HCT116 (cell line): ENCODE measurements around the gene TRAF3IP1. TPM values are rescaled to one million over a fixed set of nuclear protein-coding genes. Genes with fewer than 3 reads are reported as not detected.

ENCODE experiments used
- ATAC-seq: fragments of 200-7000 bp; cut with Tn5 transposase; 2 replicates; pipeline ENCODE4 v1.9.1; 2020; ENCODE audit warnings: mild to moderate bottlenecking, moderate library complexity
- BruUV-seq: library from RNA; stranded (reverse); fragments of 400-500 nt; replicated peaks from 2 replicates; lab custom pipeline; 2021; lab: Mats Ljungman, UMichigan
- CTCF ChIA-PET: fragments of 300-600 bp; sonication (Branson Sonifier 250); formaldehyde crosslinking; loops from one replicate; lab custom pipeline; 2021; ENCODE audit warnings: antibody characterized with exemption; lab: Charles Lee
- POLR2A ChIA-PET: fragments of 300-600, 350-600 bp; sonication (Branson Sonifier 250); formaldehyde crosslinking; loops from one replicate; lab custom pipeline; 2021; ENCODE audit warnings: antibody characterized with exemption; lab: Charles Lee
- RAD21 ChIA-PET, 2 experiments: fragments of 300-600 bp; sonication (Branson Sonifier 250); formaldehyde crosslinking; loops; one replicate each; lab custom pipeline; 2023; ENCODE audit warnings: low total read pairs in 2 of 2; ENCODE audit not compliant: uncharacterized antibody in 2 of 2, unreplicated experiment in 2 of 2, low non-redundant PET in 1 of 2; lab: Charles Lee
- DNase-seq: peaks from one replicate; pipeline ENCODE4 v3.0.0-alpha.2; 2010; ENCODE audit warnings: low read depth, low spot score
- H2AFZ ChIP-seq: fragments of 200-600 bp; shearing (Covaris generic), sonication (generic); 2 replicates; pipeline ENCODE4 v1.6.1; 2017; ENCODE audit warnings: low read depth, mixed run types, mixed read lengths, antibody characterized with exemption, low read length; ENCODE audit not compliant: poor library complexity, severe bottlenecking
- H3K27ac ChIP-seq: 2 replicates; pipeline ENCODE4 v1.5.1; 2012; ENCODE audit warnings: low read depth, low read length
- H3K27me3 ChIP-seq: fragments of 200-600 bp; sonication (generic); 2 replicates; pipeline ENCODE4 v1.6.1; 2016; ENCODE audit warnings: mixed run types, low read length, mixed read lengths; ENCODE audit not compliant: insufficient read depth
- H3K36me3 ChIP-seq, 2 experiments: fragments of 200-500 bp in 1 of 2; fragments of 200-600 bp in 1 of 2; sonication (Bioruptor generic) in 1 of 2; sonication (generic) in 1 of 2; 2 replicates each; pipeline versions ENCODE4 v1.5.1 to v1.6.1; 2014 to 2016; ENCODE audit warnings: low read length in 2 of 2, inconsistent platforms in 1 of 2, mixed read lengths in 1 of 2, mixed run types in 1 of 2; ENCODE audit not compliant: insufficient read depth in 2 of 2, control insufficient read depth in 1 of 2
- H3K4me1 ChIP-seq, 2 experiments: fragments of 200-600 bp in 1 of 2; sonication (generic) in 1 of 2; 2 replicates each; pipeline versions ENCODE4 v1.5.1 to v1.6.1; 2012 to 2017; ENCODE audit warnings: low read length in 2 of 2, inconsistent platforms in 1 of 2, mild to moderate bottlenecking in 1 of 2, mixed read lengths in 1 of 2, mixed run types in 1 of 2, moderate library complexity in 1 of 2; ENCODE audit not compliant: insufficient read depth in 2 of 2, control insufficient read depth in 1 of 2
- H3K4me2 ChIP-seq: fragments of 200-600 bp; sonication (generic); 2 replicates; pipeline ENCODE4 v1.6.1; 2017; ENCODE audit warnings: mixed run types, low read length, mixed read lengths
- H3K4me3 ChIP-seq, 2 experiments: fragments of 200-600 bp in 1 of 2; sonication (generic) in 1 of 2; replicated peaks in 1 of 2; 2 replicates each; pipeline ENCODE4 v1.5.1; 2011 to 2016; ENCODE audit warnings: low read length in 2 of 2, control low read depth in 1 of 2, low read depth in 1 of 2, mild to moderate bottlenecking in 1 of 2, mixed read lengths in 1 of 2, mixed run types in 1 of 2
- H3K79me2 ChIP-seq: fragments of 200-600 bp; sonication (generic); 2 replicates; pipeline ENCODE4 v1.6.1; 2017; ENCODE audit warnings: mild to moderate bottlenecking, mixed run types, low read length, moderate library complexity, mixed read lengths; ENCODE audit not compliant: insufficient read depth
- H3K9ac ChIP-seq: fragments of 200-600 bp; sonication (generic); 2 replicates; pipeline ENCODE4 v1.6.1; 2016; ENCODE audit warnings: low read length, mixed read lengths
- H3K9me2 ChIP-seq: fragments of 200-600 bp; sonication (generic), shearing (Covaris generic); 2 replicates; pipeline ENCODE4 v1.6.1; 2017; ENCODE audit warnings: mixed run types, mild to moderate bottlenecking, moderate library complexity; ENCODE audit not compliant: insufficient read depth
- H3K9me3 ChIP-seq, 2 experiments: fragments of 200-500 bp in 1 of 2; fragments of 200-600 bp in 1 of 2; sonication (Bioruptor generic) in 1 of 2; sonication (generic) in 1 of 2; 2 replicates each; pipeline ENCODE4 v1.6.1; 2014 to 2017; ENCODE audit warnings: low read length in 2 of 2, mixed read lengths in 2 of 2, inconsistent platforms in 1 of 2, low read depth in 1 of 2, mild to moderate bottlenecking in 1 of 2, mixed run types in 1 of 2, moderate library complexity in 1 of 2; ENCODE audit not compliant: control insufficient read depth in 1 of 2, insufficient read depth in 1 of 2
- H4K20me1 ChIP-seq: fragments of 200-600 bp; sonication (generic), shearing (Covaris generic); 2 replicates; pipeline ENCODE4 v1.6.1; 2017; ENCODE audit warnings: mixed run types, mild to moderate bottlenecking, moderate library complexity; ENCODE audit not compliant: insufficient read depth
- CBX3 ChIP-seq: IDR thresholded peaks from 2 replicates; pipeline ENCODE4 v1.6.1; 2012; ENCODE audit warnings: low read depth
- CEBPB ChIP-seq: IDR thresholded peaks from 2 replicates; pipeline ENCODE4 v1.6.1; 2012; ENCODE audit warnings: low read depth
- JUND ChIP-seq: IDR thresholded peaks from 2 replicates; pipeline ENCODE4 v1.6.1; 2012
- POLR2A ChIP-seq: IDR thresholded peaks from 2 replicates; pipeline ENCODE4 v1.7.0; 2011; ENCODE audit warnings: borderline replicate concordance; ENCODE audit not compliant: insufficient read depth, insufficient read length; ENCODE audit errors: extremely low read depth
- POLR2AphosphoS5 ChIP-seq: IDR thresholded peaks from 2 replicates; pipeline ENCODE4 v1.6.1; 2011; ENCODE audit warnings: mild to moderate bottlenecking, low read depth, low read length, moderate library complexity
- YY1 ChIP-seq: IDR thresholded peaks from 2 replicates; pipeline ENCODE4 v1.6.1; 2011; ENCODE audit warnings: low read length, low read depth, moderate library complexity, mild to moderate bottlenecking; ENCODE audit not compliant: insufficient replicate concordance; ENCODE audit errors: extremely low read depth
- ZNF274 ChIP-seq: fragments of 200-500 bp; sonication (Bioruptor generic); IDR thresholded peaks from 2 replicates; pipeline ENCODE4 v1.6.1; 2014; ENCODE audit warnings: mild to moderate bottlenecking, low read depth, low read length, inconsistent platforms
- intact Hi-C: fragments of 100-400 bp; cut with micrococcal nuclease; formaldehyde crosslinking; loops from 2 replicates; pipeline ENCODE4 v1.10.0; 2022
- total RNA-seq: library from RNA; stranded (reverse); gene quantifications from one replicate; pipeline ENCODE4 v1.2.1, GENCODE V29; 2021; ENCODE audit not compliant: unreplicated experiment

TRAF3IP1 gene
- total RNA-seq, 1 experiment from 2014 or later = 19.4 TPM

- ChIA-PET RAD21 (interaction anchor here in 1 of 2 experiments (0.7 kb wide), 1 partner anchor 104 kb away, joined by 3 read pairs; no protein-coding TSS in a partner anchor), POLR2A (no interaction called here)
- Histone ChIP-seq H3K4me3 (no peak overlapping the region), H3K27me3 (no peaks in the 10 kb centered on the region), H3K4me2 (no peak overlapping the region), H3K9ac (no peak overlapping the region), H4K20me1 (no peaks in the 10 kb centered on the region), H3K79me2 (no peaks in the 10 kb centered on the region), H3K36me3 (peaks cover 0 to 2% of the 10 kb centered on the region in 2 experiments; a peak in 1 of 4 replicates), H3K27ac (no peak overlapping the region), H3K9me3 (no peaks in the 10 kb centered on the region), H2AFZ (no peak overlapping the region), H3K4me1 (peaks cover 5 to 8% of the 10 kb centered on the region in 2 experiments; a peak in 3 of 4 replicates)
- DNase-seq (no peak), ATAC-seq (no peak)
- no TSS peak for BruUV-seq
- intact Hi-C loops = loop anchor here (5.0 to 10.0 kb wide), 2 partner anchors 605 to 1783 kb away; partner anchors contain the start of gene OTOS
- no peak for TF ChIP-seq CEBPB
- no peak for TF ChIP-seq ZNF274
- no peak for TF ChIP-seq CBX3
- no peak for TF ChIP-seq JUND
- TF ChIP-seq POLR2AphosphoS5 = no peak
- no peak for TF ChIP-seq YY1
- TF ChIP-seq, all 23 proteins: peak for 0
- CTCF ChIA-PET = no interaction called here
- no peaks in the 10 kb centered on the region for H3K9me2 ChIP-seq
These were observed 39.1 kb downstream of the TRAF3IP1 start for GRCh38 chr2:238359403-238359802.

DNA sequence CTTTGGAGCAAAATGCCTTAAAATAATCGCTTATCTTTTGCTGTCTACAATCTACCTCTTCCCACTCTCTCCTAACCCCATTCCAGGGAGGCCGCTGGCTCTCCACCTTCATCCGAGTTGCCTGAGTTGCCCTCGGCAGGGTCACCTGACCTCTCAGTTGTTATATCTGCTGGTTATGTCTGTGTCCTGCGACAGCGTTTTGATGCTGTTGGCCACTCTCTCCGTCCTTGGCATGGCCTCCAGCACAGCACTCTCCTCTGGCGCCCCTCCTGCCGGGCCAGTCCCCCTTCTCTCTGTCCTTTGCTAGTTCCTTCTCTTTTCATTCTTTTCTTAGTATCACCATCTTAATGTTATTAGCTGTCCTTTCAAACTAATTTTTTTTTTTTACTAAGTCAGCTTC is 41.6 kb downstream of the TRAF3IP1 start:
- H3K9me2 ChIP-seq = no peaks in the 10 kb centered on the region
- H3K9me3 ChIP-seq = no peaks in the 10 kb centered on the region
- intact Hi-C loops = no loop called here
- no peak overlapping the region for H3K4me2 ChIP-seq
- ChIA-PET RAD21 (no interaction called here), CTCF (no interaction called here), POLR2A (no interaction called here)
- no peak overlapping the region for H3K4me3 ChIP-seq
- no peak overlapping the region for H2AFZ ChIP-seq
- no peaks in the 10 kb centered on the region for H3K79me2 ChIP-seq
- no peak for TF ChIP-seq POLR2A
- no peak for TF ChIP-seq YY1
- no peak for TF ChIP-seq JUND
- H3K4me1 ChIP-seq = peaks cover 4 to 7% of the 10 kb centered on the region in 2 experiments; a peak in 3 of 4 replicates
- DNase-seq (no peak), ATAC-seq (no peak)
- H4K20me1 ChIP-seq = no peaks in the 10 kb centered on the region
- no peak overlapping the region for H3K27ac ChIP-seq
- H3K36me3 ChIP-seq = no peaks in the 10 kb centered on the region
- no peak overlapping the region for H3K9ac ChIP-seq
- BruUV-seq = no TSS peak
- H3K27me3 ChIP-seq = no peaks in the 10 kb centered on the region
